GM19438 (cell line): ENCODE measurements around the gene USP31.

Source experiments
- ATAC-seq: cut with Tn5 transposase; IDR thresholded peaks from one replicate; pipeline ENCODE4 v1.9.1; 2021; ENCODE audit warnings: low read depth; ENCODE audit not compliant: unreplicated experiment

USP31 gene

GRCh38 chr16:23026784-23027362 is 122.4 kb downstream of the USP31 start:
- ATAC-seq, result no peak

GRCh38 chr16:23025692-23026307 is 123.5 kb downstream of the USP31 start:
- ATAC-seq, result no peak

GRCh38 chr16:23024044-23024443 is 125.2 kb downstream of the USP31 start:
- no peak for ATAC-seq

- ATAC-seq, result no peak
These were observed 129.2 kb downstream of the USP31 start for GRCh38 chr16:23020084-23020483.

GRCh38 chr16:23016368-23016767 is 132.9 kb downstream of the USP31 start:
- ATAC-seq, result no peak

GRCh38 chr16:23015580-23015979 is 133.7 kb downstream of the USP31 start:
- no peak for ATAC-seq

- ATAC-seq, result no peak
These were observed 134.7 kb downstream of the USP31 start for GRCh38 chr16:23014592-23014991.
